GM23248 (cell line): ENCODE results near the gene NSUN3. TPM values are rescaled to one million over a fixed set of nuclear protein-coding genes. Genes with fewer than 3 reads are reported as not detected.

Experiments
- DNase-seq: peaks from one replicate; pipeline ENCODE4 v3.0.0-alpha.2; 2015
- H2AFZ ChIP-seq: fragments of 200-600 bp; sonication (generic); 2 replicates; pipeline ENCODE4 v1.6.1; 2016; ENCODE audit warnings: antibody characterized with exemption
- H3F3A ChIP-seq: fragments of 200-600 bp; sonication (generic); 2 replicates; pipeline ENCODE4 v1.6.1; 2016; ENCODE audit warnings: mild to moderate bottlenecking, antibody characterized with exemption, mixed run types; ENCODE audit not compliant: insufficient read depth
- H3K27ac ChIP-seq: fragments of 200-600 bp; sonication (generic); 2 replicates; pipeline ENCODE4 v1.5.1; 2016; ENCODE audit warnings: mild to moderate bottlenecking
- H3K27me3 ChIP-seq: fragments of 200-600 bp; sonication (generic); replicated peaks from 2 replicates; pipeline ENCODE4 v1.6.1; 2016; ENCODE audit warnings: mild to moderate bottlenecking; ENCODE audit not compliant: insufficient read depth
- H3K36me3 ChIP-seq: fragments of 200-600 bp; sonication (generic); 2 replicates; pipeline ENCODE4 v1.6.1; 2016; ENCODE audit warnings: low read depth, mild to moderate bottlenecking
- H3K4me1 ChIP-seq: fragments of 200-600 bp; sonication (generic); 2 replicates; pipeline ENCODE4 v1.6.1; 2016; ENCODE audit warnings: mild to moderate bottlenecking; ENCODE audit not compliant: insufficient read depth
- H3K4me2 ChIP-seq: fragments of 200-600 bp; sonication (generic); one replicate; pipeline ENCODE4 v1.6.1; 2016; ENCODE audit warnings: mild to moderate bottlenecking; ENCODE audit not compliant: unreplicated experiment
- H3K4me3 ChIP-seq: fragments of 200-600 bp; sonication (generic); 2 replicates; pipeline ENCODE4 v1.5.1; 2016; ENCODE audit warnings: mild to moderate bottlenecking
- H3K79me2 ChIP-seq: fragments of 200-600 bp; sonication (generic); 2 replicates; pipeline ENCODE4 v1.6.1; 2016; ENCODE audit warnings: mild to moderate bottlenecking; ENCODE audit not compliant: insufficient read depth
- H3K9ac ChIP-seq: fragments of 200-600 bp; sonication (generic); 2 replicates; pipeline ENCODE4 v1.6.1; 2016; ENCODE audit warnings: mild to moderate bottlenecking
- H3K9me2 ChIP-seq: fragments of 200-600 bp; sonication (generic); 2 replicates; pipeline ENCODE4 v1.6.1; 2016; ENCODE audit warnings: mixed run types, mild to moderate bottlenecking, moderate library complexity; ENCODE audit not compliant: insufficient read depth
- H3K9me3 ChIP-seq: fragments of 200-600 bp; sonication (generic); one replicate; pipeline ENCODE4 v1.6.1; 2017; ENCODE audit warnings: low read depth
- H4K20me1 ChIP-seq: fragments of 200-600 bp; sonication (generic); 2 replicates; pipeline ENCODE4 v1.6.0; 2016; ENCODE audit not compliant: insufficient read depth
- EZH2 ChIP-seq: fragments of 200-600 bp; sonication (generic); IDR thresholded peaks from 2 replicates; pipeline ENCODE4 v1.6.1; 2018; ENCODE audit warnings: antibody characterized with exemption, mild to moderate bottlenecking; ENCODE audit not compliant: insufficient read depth, poor library complexity, severe bottlenecking
- EZH2phosphoT487 ChIP-seq: fragments of 200-600 bp; sonication (generic); IDR thresholded peaks from 2 replicates; pipeline ENCODE4 v1.6.1; 2018; ENCODE audit warnings: antibody characterized with exemption, moderate library complexity, mild to moderate bottlenecking, low read depth; ENCODE audit not compliant: insufficient read depth
- WGBS, 2 experiments: methylation state at CpG; one replicate each; pipeline ENCODE4 v1.1.6; 2015 to 2017; ENCODE audit warnings: low lambda C conversion rate in 2 of 2, low coverage in 1 of 2; ENCODE audit errors: missing lambda C conversion rate in 2 of 2; 5-methylcytosine and 5-hydroxymethylcytosine counted together
- in situ Hi-C: fragments of 300-500 bp; cut with MboI; formaldehyde crosslinking; loops from 2 replicates; pipeline ENCODE4 v1.15.0; 2020
- polyA plus RNA-seq: library from polyadenylated mRNA; unstranded; fragments of >200 nt; fragmentation: Nextera tagmentation; extraction: Ambion mirVana; gene quantifications from 2 replicates; pipeline ENCODE4 v1.2.1, GENCODE V29; 2016
- total RNA-seq: library from RNA; depleted of rRNA; stranded (reverse); fragments of >200 nt; shearing (Covaris generic); gene quantifications from 2 replicates; pipeline ENCODE4 v1.2.3, GENCODE V29; 2014

NSUN3 gene
- total and polyA plus RNA-seq, 2 experiments from 2014 or later: 4.8 to 22.4 TPM

DNA sequence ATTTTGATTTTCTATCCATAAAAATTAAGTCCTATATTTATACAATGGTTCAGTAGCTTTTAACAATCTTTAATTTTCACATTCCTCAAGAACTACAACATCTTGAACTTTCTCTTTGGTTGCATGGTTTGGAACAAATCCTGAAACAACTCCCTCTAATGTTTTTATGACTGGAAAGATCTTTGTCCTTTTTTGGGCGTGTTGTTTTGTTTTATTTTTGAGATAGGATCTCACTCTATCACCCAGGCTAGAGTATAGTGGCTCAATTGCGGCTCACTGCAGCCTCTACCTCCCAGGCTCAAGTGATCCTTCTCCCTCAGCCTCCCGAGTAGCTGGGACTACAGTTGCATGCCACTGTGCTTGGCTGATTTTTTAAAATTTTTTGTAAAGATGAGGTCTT lies 38.5 kb upstream of the NSUN3 start:
- Histone ChIP-seq H2AFZ (0 out of 2 replicates have a peak overlapping the region, but pooled peaks have one; percentile 37), H3F3A (no peaks in the 10 kb centered on the region), H3K27me3 (no peaks in the 10 kb centered on the region), H3K27ac (no peak overlapping the region), H3K79me2 (no peaks in the 10 kb centered on the region), H3K9me2 (no peaks in the 10 kb centered on the region), H4K20me1 (no peaks in the 10 kb centered on the region), H3K9me3 (no peaks in the 10 kb centered on the region), H3K4me2 (no peak overlapping the region), H3K9ac (no peak overlapping the region), H3K4me1 (no peaks in the 10 kb centered on the region), H3K4me3 (no peak overlapping the region), H3K36me3 (no peaks in the 10 kb centered on the region)
- in situ Hi-C loops: no loop called here
- 51 to 55% methylated on average over 3 of the region's 3 CpGs for WGBS, 2 experiments
- peak; percentile 11 for DNase-seq
- TF ChIP-seq EZH2: no peak
- TF ChIP-seq EZH2phosphoT487: no peak

DNA sequence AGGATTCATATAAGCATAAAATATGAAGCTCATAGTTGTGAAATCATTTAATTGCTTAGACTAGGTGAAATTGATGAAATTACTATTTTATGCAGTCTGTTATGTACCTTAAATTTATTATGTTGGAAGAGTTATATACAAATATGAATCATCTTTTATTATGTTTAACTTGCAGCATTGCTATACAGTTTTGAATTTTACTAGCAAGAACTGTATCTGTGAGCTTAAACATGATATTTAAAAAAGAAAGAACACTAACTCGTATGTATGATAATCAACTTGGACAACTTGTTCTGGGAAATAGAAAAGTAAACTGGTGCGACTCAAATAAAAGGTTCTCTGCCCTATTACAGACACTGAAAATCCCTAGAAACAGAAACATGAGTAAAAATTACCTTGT lies 36.2 kb upstream of the NSUN3 start:
- TF ChIP-seq EZH2 (no peak), EZH2phosphoT487 (no peak)
- Histone ChIP-seq H3K9me2 (no peaks in the 10 kb centered on the region), H3K4me3 (no peak overlapping the region), H3F3A (no peaks in the 10 kb centered on the region), H3K36me3 (no peaks in the 10 kb centered on the region), H3K9ac (no peak overlapping the region), H3K27me3 (no peaks in the 10 kb centered on the region), H3K79me2 (no peaks in the 10 kb centered on the region), H3K27ac (no peak overlapping the region), H3K9me3 (no peaks in the 10 kb centered on the region), H3K4me1 (no peaks in the 10 kb centered on the region), H3K4me2 (no peak overlapping the region), H4K20me1 (no peaks in the 10 kb centered on the region), H2AFZ (no peak overlapping the region)
- 98 to 99% methylated on average over 2 of the region's 2 CpGs for WGBS, 2 experiments
- in situ Hi-C loops: no loop called here
- DNase-seq: no peak

DNA sequence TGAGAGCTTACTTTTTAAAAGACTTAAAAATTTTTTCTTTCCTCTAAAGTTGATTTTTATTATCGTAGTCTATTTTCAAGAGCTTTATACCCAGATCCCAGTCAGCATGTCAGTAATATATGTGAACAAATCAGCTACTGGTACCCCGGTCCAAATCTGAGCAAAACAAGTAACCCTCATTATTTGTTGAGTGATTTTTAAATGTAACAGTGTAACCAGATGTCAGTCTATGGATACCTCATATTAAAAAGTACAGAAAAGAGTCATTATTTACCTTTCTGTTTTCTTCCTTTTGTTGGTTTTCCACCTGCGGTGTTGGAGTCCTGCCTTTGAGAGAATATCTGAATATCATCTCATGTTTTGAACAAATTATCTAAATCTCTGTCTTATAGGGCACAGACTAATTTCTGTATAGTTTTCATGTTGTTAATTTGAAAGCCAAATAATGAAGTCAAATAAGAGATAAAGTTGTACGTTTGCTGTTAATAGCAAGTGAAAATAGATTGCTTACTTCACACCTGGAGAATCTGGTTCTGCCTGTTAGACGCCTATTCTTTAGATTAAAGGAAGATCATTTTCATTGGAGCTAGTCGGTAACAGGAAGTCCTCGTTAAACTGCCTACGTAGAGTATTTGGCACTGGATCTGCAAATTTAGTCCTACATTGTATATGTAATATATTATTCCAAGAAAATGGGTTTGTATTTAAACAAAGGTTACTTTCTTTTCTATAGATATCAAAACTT lies 34.6 kb upstream of the NSUN3 start, which contains the start of gene STX19:
TSS of gene STX19 (minus strand) at position 505 of the 745 bp plus-strand sequence. CDS start 13,328 bp downstream, outside the sequence.
- TF ChIP-seq EZH2 (no peak), EZH2phosphoT487 (no peak)
- H2AFZ ChIP-seq: no peak within 1 kb of the TSS
- no peaks in the 10 kb centered on the region for H3K27me3 ChIP-seq
- no peaks in the 10 kb centered on the region for H4K20me1 ChIP-seq
- no peak within 1 kb of the TSS for H3K4me3 ChIP-seq
- H3K9ac ChIP-seq: no peak within 1 kb of the TSS
- no peaks in the 10 kb centered on the region for H3F3A ChIP-seq
- no peaks in the 10 kb centered on the region for H3K36me3 ChIP-seq
- H3K4me2 ChIP-seq: no peak within 1 kb of the TSS
- WGBS, 2 experiments: 92 to 94% methylated on average over 8 of the region's 8 CpGs
- no peaks in the 10 kb centered on the region for H3K9me2 ChIP-seq
- no peaks in the 10 kb centered on the region for H3K79me2 ChIP-seq
- DNase-seq: no peak
- H3K9me3 ChIP-seq: no peaks in the 10 kb centered on the region
- no peak within 1 kb of the TSS for H3K27ac ChIP-seq
- H3K4me1 ChIP-seq: no peaks in the 10 kb centered on the region
- in situ Hi-C loops: no loop called here

DNA sequence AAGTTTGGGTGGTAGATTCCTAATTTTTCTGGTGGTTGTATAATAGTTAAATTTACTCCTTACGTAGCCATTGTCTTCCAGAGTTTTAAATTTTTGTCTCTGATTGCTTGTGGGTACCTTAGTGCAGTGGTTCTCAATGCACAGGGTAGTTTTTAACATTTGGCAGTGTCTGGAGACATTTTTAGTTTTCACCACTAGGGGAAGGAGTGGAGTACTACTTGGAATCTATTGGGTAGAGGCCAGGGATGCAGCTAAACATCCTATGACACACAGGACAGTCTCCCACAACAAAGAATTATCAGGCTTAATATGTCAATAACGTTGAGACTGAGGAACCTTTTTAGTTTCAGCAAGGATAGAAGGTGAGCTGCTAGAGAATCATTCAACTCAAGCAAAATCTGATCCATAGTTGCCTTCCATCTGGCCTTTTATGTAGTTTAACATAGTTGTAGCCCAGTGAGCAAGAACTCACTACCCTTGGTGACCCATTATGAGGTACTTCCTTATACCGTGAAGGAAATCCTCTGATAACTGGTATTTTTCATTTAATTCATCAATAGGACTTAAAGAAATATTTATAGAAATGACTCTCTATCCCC lies 25.9 kb upstream of the NSUN3 start:
- Histone ChIP-seq H3K9me2 (no peaks in the 10 kb centered on the region), H3K4me3 (no peak overlapping the region), H3F3A (no peaks in the 10 kb centered on the region), H4K20me1 (no peaks in the 10 kb centered on the region), H2AFZ (no peak overlapping the region), H3K9ac (no peak overlapping the region), H3K36me3 (no peaks in the 10 kb centered on the region), H3K9me3 (no peaks in the 10 kb centered on the region), H3K4me1 (no peaks in the 10 kb centered on the region), H3K4me2 (no peak overlapping the region), H3K27ac (no peak overlapping the region), H3K79me2 (no peaks in the 10 kb centered on the region), H3K27me3 (no peaks in the 10 kb centered on the region)
- no peak for TF ChIP-seq EZH2
- TF ChIP-seq EZH2phosphoT487: no peak
- WGBS, 2 experiments: 69 to 71% methylated on average over 3 of the region's 3 CpGs
- in situ Hi-C loops: no loop called here
- peak; percentile 88 for DNase-seq
